ENCODE data around the gene BEX1. TPM values are rescaled to one million over a fixed set of nuclear protein-coding genes. Genes with fewer than 3 reads are reported as not detected.

The BEX1 gene
- total RNA-seq, 1 donor from 2014 or later: 1.7 TPM

Other genes with a start within 250 kb of the BEX1 start
- 0.43 TPM in 1 of 2 replicates, not detected in the other for gene RAB40AL, start 126.9 kb downstream of the BEX1 start, total RNA-seq
- gene NXF3, start 29.0 kb upstream of the BEX1 start, total RNA-seq: 0.26 and 0.75 TPM in 2 replicates
- gene BEX4, start 150.9 kb upstream of the BEX1 start, total RNA-seq: 3.1 and 3.2 TPM in 2 replicates
- 119 and 141 TPM in 2 replicates for gene TCEAL8, start 191.0 kb upstream of the BEX1 start, total RNA-seq
- not detected in 2 replicates for gene TCEAL5, start 212.6 kb upstream of the BEX1 start, total RNA-seq
- gene BEX2, start 246.8 kb upstream of the BEX1 start, total RNA-seq: 6.5 and 11.7 TPM in 2 replicates

Measured in myocyte (in vitro differentiated cells).